Measurements from ENCODE around the gene HYAL3. TPM values are rescaled to one million over a fixed set of nuclear protein-coding genes. Genes with fewer than 3 reads are reported as not detected.

The HYAL3 gene
- total and polyA plus RNA-seq, 2 of the 13 experiments (the other 11 are each of a cell fraction or from before 2014, with no cell fraction given), result 5.5 to 10.4 TPM

DNA sequence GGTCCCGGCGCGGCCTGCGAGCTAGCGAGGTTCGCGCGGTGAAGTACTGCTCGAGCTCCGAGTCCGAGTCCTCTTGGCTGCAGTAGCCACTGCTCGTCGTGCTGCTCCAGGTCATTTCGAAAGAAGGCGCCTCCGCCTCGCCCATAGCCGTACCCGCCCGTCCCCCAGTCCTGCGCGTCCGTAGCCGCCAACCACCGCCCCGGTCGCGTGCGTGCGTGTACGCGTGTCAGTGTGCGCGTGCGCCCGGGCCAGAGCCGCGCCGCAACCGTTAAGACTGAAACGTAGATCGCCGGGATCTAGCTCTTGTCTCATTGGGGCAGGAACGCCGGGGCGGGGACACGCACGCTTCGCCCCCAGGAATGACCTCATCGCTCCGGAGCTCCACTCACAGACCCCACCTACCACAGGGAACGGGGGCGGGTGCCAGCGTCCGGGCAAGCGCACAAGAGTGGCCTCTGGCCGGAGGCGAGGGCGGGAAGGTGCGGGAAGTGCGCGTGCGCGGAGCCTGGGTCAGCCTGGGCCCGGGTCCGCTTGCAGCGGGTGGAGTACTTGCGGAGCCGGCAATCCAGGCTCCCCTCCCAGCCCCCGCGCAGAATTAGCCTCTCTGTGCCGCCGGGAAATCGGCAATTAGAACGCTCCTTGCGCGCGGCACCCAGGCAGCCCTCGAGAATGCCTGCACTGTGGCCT lies 38.1 kb upstream of the HYAL3 start (continued):
- TF ChIP-seq, protein P1, sequence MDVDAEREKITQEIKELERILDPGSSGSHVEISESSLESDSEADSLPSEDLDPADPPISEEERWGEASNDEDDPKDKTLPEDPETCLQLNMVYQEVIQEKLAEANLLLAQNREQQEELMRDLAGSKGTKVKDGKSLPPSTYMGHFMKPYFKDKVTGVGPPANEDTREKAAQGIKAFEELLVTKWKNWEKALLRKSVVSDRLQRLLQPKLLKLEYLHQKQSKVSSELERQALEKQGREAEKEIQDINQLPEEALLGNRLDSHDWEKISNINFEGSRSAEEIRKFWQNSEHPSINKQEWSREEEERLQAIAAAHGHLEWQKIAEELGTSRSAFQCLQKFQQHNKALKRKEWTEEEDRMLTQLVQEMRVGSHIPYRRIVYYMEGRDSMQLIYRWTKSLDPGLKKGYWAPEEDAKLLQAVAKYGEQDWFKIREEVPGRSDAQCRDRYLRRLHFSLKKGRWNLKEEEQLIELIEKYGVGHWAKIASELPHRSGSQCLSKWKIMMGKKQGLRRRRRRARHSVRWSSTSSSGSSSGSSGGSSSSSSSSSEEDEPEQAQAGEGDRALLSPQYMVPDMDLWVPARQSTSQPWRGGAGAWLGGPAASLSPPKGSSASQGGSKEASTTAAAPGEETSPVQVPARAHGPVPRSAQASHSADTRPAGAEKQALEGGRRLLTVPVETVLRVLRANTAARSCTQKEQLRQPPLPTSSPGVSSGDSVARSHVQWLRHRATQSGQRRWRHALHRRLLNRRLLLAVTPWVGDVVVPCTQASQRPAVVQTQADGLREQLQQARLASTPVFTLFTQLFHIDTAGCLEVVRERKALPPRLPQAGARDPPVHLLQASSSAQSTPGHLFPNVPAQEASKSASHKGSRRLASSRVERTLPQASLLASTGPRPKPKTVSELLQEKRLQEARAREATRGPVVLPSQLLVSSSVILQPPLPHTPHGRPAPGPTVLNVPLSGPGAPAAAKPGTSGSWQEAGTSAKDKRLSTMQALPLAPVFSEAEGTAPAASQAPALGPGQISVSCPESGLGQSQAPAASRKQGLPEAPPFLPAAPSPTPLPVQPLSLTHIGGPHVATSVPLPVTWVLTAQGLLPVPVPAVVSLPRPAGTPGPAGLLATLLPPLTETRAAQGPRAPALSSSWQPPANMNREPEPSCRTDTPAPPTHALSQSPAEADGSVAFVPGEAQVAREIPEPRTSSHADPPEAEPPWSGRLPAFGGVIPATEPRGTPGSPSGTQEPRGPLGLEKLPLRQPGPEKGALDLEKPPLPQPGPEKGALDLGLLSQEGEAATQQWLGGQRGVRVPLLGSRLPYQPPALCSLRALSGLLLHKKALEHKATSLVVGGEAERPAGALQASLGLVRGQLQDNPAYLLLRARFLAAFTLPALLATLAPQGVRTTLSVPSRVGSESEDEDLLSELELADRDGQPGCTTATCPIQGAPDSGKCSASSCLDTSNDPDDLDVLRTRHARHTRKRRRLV (CRISPR knock-in tag; IDR thresholded peaks at IDR 0.05), result 0 out of 2 replicates have a peak, but pooled peaks have one; percentile 59
- TF ChIP-seq ZNF382 (CRISPR knock-in tag; IDR thresholded peaks at IDR 0.05; ENCODE audit: borderline replicate concordance) (no peak), NR3C1 (CRISPR knock-in tag; IDR thresholded peaks at IDR 0.05) (no peak), FOXA1 (IDR thresholded peaks at IDR 0.05) (no peak), FOXA1 (CRISPR knock-in tag; IDR thresholded peaks at IDR 0.05) (no peak), RFX5 (IDR thresholded peaks at IDR 0.05; ENCODE audit: low read depth, low read length) (no peak), ZSCAN30 (CRISPR knock-in tag; IDR thresholded peaks at IDR 0.05) (no peak), NFKB2 (CRISPR knock-in tag; IDR thresholded peaks at IDR 0.05; ENCODE audit: borderline replicate concordance) (peak; percentile 92; the same call in 1 of the 2 replicates), PCBP1 (IDR thresholded peaks at IDR 0.05; ENCODE audit: borderline replicate concordance, low read depth, low read length) (0 out of 2 replicates have a peak, but pooled peaks have one; percentile 26), ZBTB21 (CRISPR knock-in tag; IDR thresholded peaks at IDR 0.05) (no peak; the same call in 1 of the 2 replicates), MED1 (CRISPR knock-in tag; IDR thresholded peaks at IDR 0.05) (peak; percentile 81)
- TF ChIP-seq, protein P2, sequence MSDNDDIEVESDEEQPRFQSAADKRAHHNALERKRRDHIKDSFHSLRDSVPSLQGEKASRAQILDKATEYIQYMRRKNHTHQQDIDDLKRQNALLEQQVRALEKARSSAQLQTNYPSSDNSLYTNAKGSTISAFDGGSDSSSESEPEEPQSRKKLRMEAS (IDR thresholded peaks at IDR 0.05), result peak; percentile 93
- TF ChIP-seq, protein P3, sequence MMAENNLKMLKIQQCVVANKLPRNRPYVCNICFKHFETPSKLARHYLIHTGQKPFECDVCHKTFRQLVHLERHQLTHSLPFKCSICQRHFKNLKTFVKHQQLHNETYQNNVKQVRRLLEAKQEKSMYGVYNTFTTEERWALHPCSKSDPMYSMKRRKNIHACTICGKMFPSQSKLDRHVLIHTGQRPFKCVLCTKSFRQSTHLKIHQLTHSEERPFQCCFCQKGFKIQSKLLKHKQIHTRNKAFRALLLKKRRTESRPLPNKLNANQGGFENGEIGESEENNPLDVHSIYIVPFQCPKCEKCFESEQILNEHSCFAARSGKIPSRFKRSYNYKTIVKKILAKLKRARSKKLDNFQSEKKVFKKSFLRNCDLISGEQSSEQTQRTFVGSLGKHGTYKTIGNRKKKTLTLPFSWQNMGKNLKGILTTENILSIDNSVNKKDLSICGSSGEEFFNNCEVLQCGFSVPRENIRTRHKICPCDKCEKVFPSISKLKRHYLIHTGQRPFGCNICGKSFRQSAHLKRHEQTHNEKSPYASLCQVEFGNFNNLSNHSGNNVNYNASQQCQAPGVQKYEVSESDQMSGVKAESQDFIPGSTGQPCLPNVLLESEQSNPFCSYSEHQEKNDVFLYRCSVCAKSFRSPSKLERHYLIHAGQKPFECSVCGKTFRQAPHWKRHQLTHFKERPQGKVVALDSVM (CRISPR knock-in tag; IDR thresholded peaks at IDR 0.05), result 0 out of 2 replicates have a peak, but pooled peaks have one; percentile 15
- TF ChIP-seq, protein P4, sequence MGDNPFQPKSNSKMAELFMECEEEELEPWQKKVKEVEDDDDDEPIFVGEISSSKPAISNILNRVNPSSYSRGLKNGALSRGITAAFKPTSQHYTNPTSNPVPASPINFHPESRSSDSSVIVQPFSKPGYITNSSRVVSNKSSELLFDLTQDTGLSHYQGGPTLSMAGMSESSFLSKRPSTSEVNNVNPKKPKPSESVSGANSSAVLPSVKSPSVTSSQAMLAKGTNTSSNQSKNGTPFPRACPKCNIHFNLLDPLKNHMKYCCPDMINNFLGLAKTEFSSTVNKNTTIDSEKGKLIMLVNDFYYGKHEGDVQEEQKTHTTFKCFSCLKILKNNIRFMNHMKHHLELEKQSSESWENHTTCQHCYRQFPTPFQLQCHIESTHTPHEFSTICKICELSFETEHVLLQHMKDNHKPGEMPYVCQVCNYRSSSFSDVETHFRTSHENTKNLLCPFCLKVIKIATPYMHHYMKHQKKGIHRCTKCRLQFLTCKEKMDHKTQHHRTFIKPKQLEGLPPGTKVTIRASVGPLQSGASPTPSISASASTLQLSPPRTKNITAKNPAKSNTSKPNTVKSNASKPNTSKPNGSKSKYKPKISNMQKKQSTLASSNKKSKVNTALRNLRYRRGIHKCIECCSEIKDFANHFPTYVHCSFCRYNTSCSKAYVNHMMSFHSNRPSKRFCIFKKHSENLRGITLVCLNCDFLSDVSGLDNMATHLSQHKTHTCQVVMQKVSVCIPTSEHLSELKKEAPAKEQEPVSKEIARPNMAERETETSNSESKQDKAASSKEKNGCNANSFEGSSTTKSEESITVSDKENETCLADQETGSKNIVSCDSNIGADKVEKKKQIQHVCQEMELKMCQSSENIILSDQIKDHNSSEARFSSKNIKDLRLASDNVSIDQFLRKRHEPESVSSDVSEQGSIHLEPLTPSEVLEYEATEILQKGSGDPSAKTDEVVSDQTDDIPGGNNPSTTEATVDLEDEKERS (CRISPR knock-in tag; IDR thresholded peaks at IDR 0.05), result no peak; the same call in 1 of the 2 replicates
- TF ChIP-seq, protein P5, sequence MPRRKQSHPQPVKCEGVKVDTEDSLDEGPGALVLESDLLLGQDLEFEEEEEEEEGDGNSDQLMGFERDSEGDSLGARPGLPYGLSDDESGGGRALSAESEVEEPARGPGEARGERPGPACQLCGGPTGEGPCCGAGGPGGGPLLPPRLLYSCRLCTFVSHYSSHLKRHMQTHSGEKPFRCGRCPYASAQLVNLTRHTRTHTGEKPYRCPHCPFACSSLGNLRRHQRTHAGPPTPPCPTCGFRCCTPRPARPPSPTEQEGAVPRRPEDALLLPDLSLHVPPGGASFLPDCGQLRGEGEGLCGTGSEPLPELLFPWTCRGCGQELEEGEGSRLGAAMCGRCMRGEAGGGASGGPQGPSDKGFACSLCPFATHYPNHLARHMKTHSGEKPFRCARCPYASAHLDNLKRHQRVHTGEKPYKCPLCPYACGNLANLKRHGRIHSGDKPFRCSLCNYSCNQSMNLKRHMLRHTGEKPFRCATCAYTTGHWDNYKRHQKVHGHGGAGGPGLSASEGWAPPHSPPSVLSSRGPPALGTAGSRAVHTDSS (CRISPR knock-in tag; conservative IDR thresholded peaks at IDR 0.05), result no peak
